HG03565 (cell line): ENCODE results near the gene FAM47E.
"Not testable (repeated sequence)": the region's sequence is repeated elsewhere in the genome, so short reads cannot be mapped to it uniquely, and the experiment has no call there.

Experiments used
- ATAC-seq: cut with Tn5 transposase; IDR thresholded peaks from one replicate; pipeline ENCODE4 v1.9.1; 2021; ENCODE audit warnings: mild to moderate bottlenecking, moderate library complexity; ENCODE audit not compliant: unreplicated experiment

Gene FAM47E

GRCh38 chr4:76266627-76267026 lies 15.1 kb downstream of the FAM47E start:
- ATAC-seq, result no peak

- ATAC-seq, result no peak
Measured at GRCh38 chr4:76267811-76268210, 16.3 kb downstream of the FAM47E start.

- no peak for ATAC-seq
Measured at GRCh38 chr4:76270244-76271175, 19.0 kb downstream of the FAM47E start.

- ATAC-seq, result no peak
Measured at GRCh38 chr4:76271248-76271647, 19.7 kb downstream of the FAM47E start.

GRCh38 chr4:76272073-76272472 lies 20.6 kb downstream of the FAM47E start:
- ATAC-seq, result no peak

GRCh38 chr4:76272582-76272981 lies 21.1 kb downstream of the FAM47E start:
- ATAC-seq, result no peak

GRCh38 chr4:76272999-76273398 lies 21.5 kb downstream of the FAM47E start:
- ATAC-seq, result no peak

GRCh38 chr4:76275486-76276124 lies 24.1 kb downstream of the FAM47E start:
- ATAC-seq, result no peak

- no peak for ATAC-seq
Measured at GRCh38 chr4:76276813-76277212, 25.3 kb downstream of the FAM47E start.

GRCh38 chr4:76277667-76278066 lies 26.1 kb downstream of the FAM47E start:
- ATAC-seq, result no peak

GRCh38 chr4:76278583-76278982 lies 27.1 kb downstream of the FAM47E start:
- ATAC-seq, result no peak

- ATAC-seq, result no peak
Measured at GRCh38 chr4:76279462-76279861, 27.9 kb downstream of the FAM47E start.

GRCh38 chr4:76280488-76281441 lies 29.2 kb downstream of the FAM47E start:
- ATAC-seq, result no peak

GRCh38 chr4:76281594-76281993 lies 30.1 kb downstream of the FAM47E start:
- not testable (repeated sequence) for ATAC-seq

- no peak for ATAC-seq
Measured at GRCh38 chr4:76282941-76283689, 31.6 kb downstream of the FAM47E start.

- no peak for ATAC-seq
Measured at GRCh38 chr4:76283900-76284299, 32.4 kb downstream of the FAM47E start.

GRCh38 chr4:76287811-76288210 lies 36.3 kb downstream of the FAM47E start:
- ATAC-seq, result not testable (repeated sequence)

- ATAC-seq, result no peak
Measured at GRCh38 chr4:76292730-76293129, 41.2 kb downstream of the FAM47E start.

- no peak for ATAC-seq
Measured at GRCh38 chr4:76293772-76294171, 42.3 kb downstream of the FAM47E start.

GRCh38 chr4:76296286-76296820 lies 44.8 kb downstream of the FAM47E start:
- no peak for ATAC-seq
